HepG2 (cell line): Measurements from ENCODE around the gene MPP3. TPM values are rescaled to one million over a fixed set of nuclear protein-coding genes. Genes with fewer than 3 reads are reported as not detected.
A peak's percentile ranks its signal among the peaks of the same experiment; 100 is the strongest.

Experiments used
- DMAP1 ChIP-seq: IDR thresholded peaks from 2 replicates; pipeline ENCODE4 v1.6.1; 2016
- DNMT1 ChIP-seq: sonication (generic); formaldehyde crosslinking; IDR thresholded peaks from 2 replicates; pipeline ENCODE4 v1.5.1; 2020; ENCODE audit warnings: mild to moderate bottlenecking, missing genetic modification reagents
- EED ChIP-seq: sonication (generic); formaldehyde crosslinking; IDR thresholded peaks from 2 replicates; pipeline ENCODE4 v1.5.0; 2020; ENCODE audit warnings: mild to moderate bottlenecking, missing genetic modification reagents
- MEIS1 ChIP-seq: sonication (generic); formaldehyde crosslinking; IDR thresholded peaks from 2 replicates; pipeline ENCODE4 v1.9.0; 2021; ENCODE audit warnings: mild to moderate bottlenecking, missing genetic modification reagents, moderate library complexity, borderline replicate concordance
- MIER2 ChIP-seq: IDR thresholded peaks from 2 replicates; pipeline ENCODE4 v1.6.1; 2016; ENCODE audit warnings: missing biosample characterization, missing genetic modification reagents
- MXI1 ChIP-seq: IDR thresholded peaks from 3 replicates; pipeline ENCODE4 v1.6.1; 2012; ENCODE audit warnings: low read depth, low read length, inconsistent platforms, borderline replicate concordance
- PBX3 ChIP-seq: sonication (generic); formaldehyde crosslinking; IDR thresholded peaks from 2 replicates; pipeline ENCODE4 v1.8.1; 2023; ENCODE audit warnings: missing genetic modification reagents, inconsistent platforms, borderline replicate concordance
- REST ChIP-seq, 2 experiments: IDR thresholded peaks; 2 replicates each; pipeline ENCODE4 v1.6.1; 2011 to 2012; ENCODE audit warnings: low read length in 2 of 2, borderline replicate concordance in 1 of 2, low read depth in 1 of 2, mild to moderate bottlenecking in 1 of 2, moderate library complexity in 1 of 2
- TMF1 ChIP-seq: sonication (generic); formaldehyde crosslinking; IDR thresholded peaks from 2 replicates; pipeline ENCODE4 v1.8.1; 2022; ENCODE audit warnings: low read depth, missing genetic modification reagents
- ZBTB14 ChIP-seq: sonication (generic); formaldehyde crosslinking; IDR thresholded peaks from 2 replicates; pipeline ENCODE4 v1.4.0; 2020; ENCODE audit warnings: missing genetic modification reagents
- ZBTB44 ChIP-seq: sonication (generic); formaldehyde crosslinking; IDR thresholded peaks from 2 replicates; pipeline ENCODE4 v1.4.0; 2020; ENCODE audit warnings: missing genetic modification reagents
- ZNF615 ChIP-seq: sonication (generic); formaldehyde crosslinking; IDR thresholded peaks from 2 replicates; pipeline ENCODE4 v1.5.0; 2020; ENCODE audit warnings: mild to moderate bottlenecking, missing genetic modification reagents, borderline replicate concordance
- ZNF883 ChIP-seq: sonication (generic); formaldehyde crosslinking; IDR thresholded peaks from 2 replicates; pipeline ENCODE4 v1.5.1; 2020; ENCODE audit warnings: mild to moderate bottlenecking, missing genetic modification reagents; ENCODE audit errors: not compliant biosample characterization
- polyA plus RNA-seq, 8 experiments: library from polyadenylated mRNA; depleted of rRNA in 3 of 8; stranded (reverse) in 7 of 8; unstranded in 1 of 8; fragments of >200 nt; fragmentation: Illumina TruSeq in 4 of 8; extraction: Trizol in 4 of 8; gene quantifications; 2 replicates each; pipeline versions ENCODE4 v1.2.1 to v1.2.3, GENCODE V29; 2011 to 2016; ENCODE audit warnings: low read depth in 4 of 8, missing spikeins in 1 of 8, mixed read lengths in 1 of 8; ENCODE audit not compliant: insufficient read depth in 1 of 8
- total RNA-seq, 5 experiments: library from RNA; depleted of rRNA; stranded (reverse); fragments of >200 nt; fragmentation: Illumina TruSeq; extraction: Trizol; gene quantifications; 2 replicates each; pipeline ENCODE4 v1.2.3, GENCODE V29; 2016; ENCODE audit warnings: low read depth in 1 of 5
- TF ChIP-seq, protein P1 (sequence below): sonication (generic); IDR thresholded peaks from 2 replicates; pipeline ENCODE4 v1.6.1; 2016; ENCODE audit warnings: low read depth, borderline replicate concordance
- TF ChIP-seq, protein P2 (sequence below): sonication (generic); formaldehyde crosslinking; IDR thresholded peaks from 2 replicates; pipeline ENCODE4 v1.4.0; 2020; ENCODE audit warnings: missing genetic modification reagents
- TF ChIP-seq, protein P3 (sequence below): sonication (generic); formaldehyde crosslinking; IDR thresholded peaks from 2 replicates; pipeline ENCODE4 v1.8.0; 2022; ENCODE audit warnings: mild to moderate bottlenecking, missing genetic modification reagents; ENCODE audit not compliant: insufficient replicate concordance

Gene MPP3
- total and polyA plus RNA-seq, 2 of the 13 experiments (the other 11 are each of a cell fraction or from before 2014, with no cell fraction given) = 0.91 to 1.8 TPM

- no peak for TF ChIP-seq ZBTB14 (CRISPR knock-in tag)
- TF ChIP-seq MXI1 = 0 out of 3 replicates have a peak, but pooled peaks have one; percentile 55
- TF ChIP-seq, protein P1, sequence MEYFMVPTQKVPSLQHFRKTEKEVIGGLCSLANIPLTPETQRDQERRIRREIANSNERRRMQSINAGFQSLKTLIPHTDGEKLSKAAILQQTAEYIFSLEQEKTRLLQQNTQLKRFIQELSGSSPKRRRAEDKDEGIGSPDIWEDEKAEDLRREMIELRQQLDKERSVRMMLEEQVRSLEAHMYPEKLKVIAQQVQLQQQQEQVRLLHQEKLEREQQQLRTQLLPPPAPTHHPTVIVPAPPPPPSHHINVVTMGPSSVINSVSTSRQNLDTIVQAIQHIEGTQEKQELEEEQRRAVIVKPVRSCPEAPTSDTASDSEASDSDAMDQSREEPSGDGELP = peak; percentile 50; the same call in 1 of the 2 replicates
- no peak for TF ChIP-seq DMAP1 (CRISPR knock-in tag)
- TF ChIP-seq TMF1 (CRISPR knock-in tag) = peak; percentile 40; the same call in 1 of the 2 replicates
- peak; percentile 77 for TF ChIP-seq ZNF883 (CRISPR knock-in tag)
- TF ChIP-seq DNMT1 (CRISPR knock-in tag) = no peak
- no peak for TF ChIP-seq EED (CRISPR knock-in tag)
- TF ChIP-seq REST (IDR thresholded peaks at IDR 0.05; ENCODE audit: borderline replicate concordance in 1 of 2, low read depth in 1 of 2, low read length in 2 of 2) = no peak
- TF ChIP-seq MIER2 (CRISPR knock-in tag) = 0 out of 2 replicates have a peak, but pooled peaks have one; percentile 44
- no peak for TF ChIP-seq ZBTB44 (CRISPR knock-in tag)
- TF ChIP-seq, protein P2, sequence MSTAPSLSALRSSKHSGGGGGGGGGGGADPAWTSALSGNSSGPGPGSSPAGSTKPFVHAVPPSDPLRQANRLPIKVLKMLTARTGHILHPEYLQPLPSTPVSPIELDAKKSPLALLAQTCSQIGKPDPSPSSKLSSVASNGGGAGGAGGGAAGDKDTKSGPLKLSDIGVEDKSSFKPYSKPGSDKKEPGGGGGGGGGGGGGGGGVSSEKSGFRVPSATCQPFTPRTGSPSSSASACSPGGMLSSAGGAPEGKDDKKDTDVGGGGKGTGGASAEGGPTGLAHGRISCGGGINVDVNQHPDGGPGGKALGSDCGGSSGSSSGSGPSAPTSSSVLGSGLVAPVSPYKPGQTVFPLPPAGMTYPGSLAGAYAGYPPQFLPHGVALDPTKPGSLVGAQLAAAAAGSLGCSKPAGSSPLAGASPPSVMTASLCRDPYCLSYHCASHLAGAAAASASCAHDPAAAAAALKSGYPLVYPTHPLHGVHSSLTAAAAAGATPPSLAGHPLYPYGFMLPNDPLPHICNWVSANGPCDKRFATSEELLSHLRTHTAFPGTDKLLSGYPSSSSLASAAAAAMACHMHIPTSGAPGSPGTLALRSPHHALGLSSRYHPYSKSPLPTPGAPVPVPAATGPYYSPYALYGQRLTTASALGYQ (CRISPR knock-in tag) = no peak
- TF ChIP-seq PBX3 (CRISPR knock-in tag) = no peak
- TF ChIP-seq, protein P3, sequence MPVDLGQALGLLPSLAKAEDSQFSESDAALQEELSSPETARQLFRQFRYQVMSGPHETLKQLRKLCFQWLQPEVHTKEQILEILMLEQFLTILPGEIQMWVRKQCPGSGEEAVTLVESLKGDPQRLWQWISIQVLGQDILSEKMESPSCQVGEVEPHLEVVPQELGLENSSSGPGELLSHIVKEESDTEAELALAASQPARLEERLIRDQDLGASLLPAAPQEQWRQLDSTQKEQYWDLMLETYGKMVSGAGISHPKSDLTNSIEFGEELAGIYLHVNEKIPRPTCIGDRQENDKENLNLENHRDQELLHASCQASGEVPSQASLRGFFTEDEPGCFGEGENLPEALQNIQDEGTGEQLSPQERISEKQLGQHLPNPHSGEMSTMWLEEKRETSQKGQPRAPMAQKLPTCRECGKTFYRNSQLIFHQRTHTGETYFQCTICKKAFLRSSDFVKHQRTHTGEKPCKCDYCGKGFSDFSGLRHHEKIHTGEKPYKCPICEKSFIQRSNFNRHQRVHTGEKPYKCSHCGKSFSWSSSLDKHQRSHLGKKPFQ (CRISPR knock-in tag) = no peak
- peak; percentile 70; the same call in 1 of the 2 replicates for TF ChIP-seq MEIS1 (CRISPR knock-in tag)
- no peak for TF ChIP-seq ZNF615 (CRISPR knock-in tag)
Measured at GRCh38 chr17:43760254-43760852, 72.6 kb downstream of the MPP3 start (continued).
